GM18498 (cell line): ENCODE measurements around the gene TPP1.

ENCODE experiments used
- ATAC-seq: cut with Tn5 transposase; IDR thresholded peaks from one replicate; pipeline ENCODE4 v1.9.1; 2021; ENCODE audit warnings: mild to moderate bottlenecking, moderate library complexity; ENCODE audit not compliant: unreplicated experiment

Gene TPP1

GRCh38 chr11:6596239-6596877, 22.9 kb downstream of the TPP1 start:
- no peak for ATAC-seq

- no peak for ATAC-seq
Observed at GRCh38 chr11:6594142-6594768, 25.0 kb downstream of the TPP1 start.

GRCh38 chr11:6588018-6588417, 31.2 kb downstream of the TPP1 start:
- ATAC-seq, result no peak

GRCh38 chr11:6587360-6587953, 31.8 kb downstream of the TPP1 start:
- no peak for ATAC-seq

- no peak for ATAC-seq
Observed at GRCh38 chr11:6586434-6587359, 32.5 kb downstream of the TPP1 start.

GRCh38 chr11:6584528-6584927, 34.7 kb downstream of the TPP1 start:
- no peak for ATAC-seq

DNA sequence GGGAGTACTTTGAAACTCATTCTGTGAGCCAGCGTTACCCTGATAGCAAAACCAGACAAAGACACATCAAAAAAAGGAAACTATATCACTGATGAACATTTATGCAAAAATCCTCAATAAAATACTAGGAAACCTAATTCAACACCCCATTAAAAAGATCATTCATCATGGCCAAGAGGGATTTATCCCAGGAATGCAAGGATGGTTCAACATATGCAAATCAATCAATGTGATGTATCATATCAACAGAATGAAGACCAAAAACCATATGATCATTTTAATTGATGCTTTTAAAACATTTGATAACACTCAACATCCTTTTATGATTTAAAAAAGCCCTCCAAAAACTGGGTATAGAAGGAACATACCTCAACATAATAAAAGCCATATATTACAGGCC, 35.6 kb downstream of the TPP1 start:
- ATAC-seq, result no peak

- no peak for ATAC-seq
Observed at GRCh38 chr11:6579681-6580080, 39.5 kb downstream of the TPP1 start.

DNA sequence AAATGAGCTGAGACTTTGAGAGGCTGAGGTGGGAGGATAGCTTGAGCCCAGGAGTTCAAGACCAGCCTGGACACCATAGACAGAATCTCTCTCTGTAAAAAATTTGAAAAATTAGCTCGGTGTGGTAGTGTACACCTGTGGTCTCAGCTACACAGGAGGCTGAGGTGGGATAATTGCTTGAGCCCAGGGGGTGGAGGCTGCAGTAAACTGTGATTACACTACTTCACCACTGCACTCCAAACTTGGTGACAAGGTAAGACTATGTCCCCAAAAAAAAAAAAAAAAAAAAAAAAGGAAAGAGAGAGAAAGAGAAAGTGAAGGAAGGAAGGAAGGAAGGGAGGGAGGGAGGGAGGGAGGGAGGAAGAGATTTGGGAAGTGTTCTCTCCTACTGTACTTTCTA, 41.1 kb downstream of the TPP1 start:
- ATAC-seq, result no peak

DNA sequence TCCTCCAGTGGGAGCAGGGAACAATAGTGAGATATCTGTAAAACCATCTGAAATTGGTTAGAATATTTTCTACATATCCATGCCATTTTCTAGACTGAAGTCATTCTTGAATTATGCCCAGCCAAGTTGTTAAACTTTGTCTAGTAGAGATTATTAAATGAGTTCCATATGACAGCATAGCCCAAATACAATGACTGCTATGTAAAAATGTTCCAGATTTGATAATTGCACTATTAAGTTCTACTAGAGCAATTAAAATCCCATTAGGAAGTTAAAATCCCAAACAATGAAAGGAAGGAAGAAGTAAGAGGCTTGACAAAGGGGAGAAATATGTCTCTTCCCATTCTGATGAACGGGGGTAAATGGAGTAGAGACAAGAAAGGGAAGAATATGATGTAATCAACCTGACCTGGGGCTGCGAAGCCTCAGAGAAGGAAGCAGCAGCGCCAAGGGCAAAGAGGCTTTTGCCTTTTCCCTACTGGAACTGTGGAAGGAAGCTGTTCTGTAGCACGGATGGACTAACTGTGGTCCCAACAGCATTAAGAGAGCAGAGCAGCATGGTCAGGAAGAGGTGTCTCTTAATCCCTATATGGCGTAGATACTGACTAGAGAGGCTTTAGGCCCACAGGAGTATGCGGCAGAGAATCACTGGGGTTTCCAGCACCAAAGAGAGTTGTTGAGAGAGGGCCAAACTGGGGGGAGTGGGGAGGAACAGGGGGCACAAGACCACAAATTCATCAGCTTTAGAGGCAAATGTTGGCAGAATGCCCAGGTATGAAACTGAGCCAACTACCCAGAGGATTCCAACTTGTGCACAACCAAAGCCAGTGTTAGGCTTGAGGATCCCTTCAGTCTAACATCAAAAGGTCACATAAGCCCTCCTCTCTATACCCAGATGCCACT, 42.5 kb downstream of the TPP1 start:
- ATAC-seq, result no peak

DNA sequence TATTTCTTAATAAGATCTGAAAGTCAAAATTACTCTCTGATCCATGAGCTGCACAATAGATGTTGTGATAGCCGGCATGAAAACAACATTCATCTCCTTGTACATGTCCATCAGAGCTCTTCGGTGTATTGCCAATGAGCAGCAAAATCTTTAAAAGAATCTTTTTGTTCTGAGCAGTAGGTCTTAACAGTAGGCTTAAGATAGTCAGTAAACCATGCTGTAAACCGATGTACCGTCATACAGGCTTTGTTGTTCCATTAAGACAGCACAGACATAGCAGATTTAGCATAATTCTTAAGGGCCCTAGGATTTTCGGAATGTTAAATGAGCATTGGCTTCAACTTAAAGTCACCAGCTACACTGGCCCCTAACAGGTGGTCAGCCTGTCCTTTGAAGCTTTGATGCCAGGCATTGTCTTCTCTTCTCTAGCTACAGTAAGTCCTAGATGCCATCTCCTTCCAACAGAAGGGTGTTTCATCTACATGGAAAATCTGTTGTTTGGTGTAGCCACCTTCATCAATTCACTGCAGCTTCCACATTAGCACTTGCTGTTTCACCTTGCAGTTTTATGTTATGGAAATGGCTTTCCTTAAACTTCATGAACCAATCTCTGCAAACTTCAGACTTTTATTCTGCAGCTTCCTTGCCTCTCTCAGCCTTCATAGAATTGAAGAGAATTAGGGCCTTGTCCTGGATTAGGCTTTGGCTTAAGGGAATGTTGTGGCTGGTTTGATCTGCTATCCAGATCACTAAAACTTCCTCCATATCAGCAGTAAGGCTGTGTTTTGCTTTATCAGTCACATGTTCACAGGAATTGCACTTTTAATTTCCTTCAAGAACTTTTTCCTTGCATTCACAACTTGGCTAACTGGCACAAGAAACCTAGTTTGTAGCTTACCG, 44.2 kb downstream of the TPP1 start:
- ATAC-seq, result no peak

DNA sequence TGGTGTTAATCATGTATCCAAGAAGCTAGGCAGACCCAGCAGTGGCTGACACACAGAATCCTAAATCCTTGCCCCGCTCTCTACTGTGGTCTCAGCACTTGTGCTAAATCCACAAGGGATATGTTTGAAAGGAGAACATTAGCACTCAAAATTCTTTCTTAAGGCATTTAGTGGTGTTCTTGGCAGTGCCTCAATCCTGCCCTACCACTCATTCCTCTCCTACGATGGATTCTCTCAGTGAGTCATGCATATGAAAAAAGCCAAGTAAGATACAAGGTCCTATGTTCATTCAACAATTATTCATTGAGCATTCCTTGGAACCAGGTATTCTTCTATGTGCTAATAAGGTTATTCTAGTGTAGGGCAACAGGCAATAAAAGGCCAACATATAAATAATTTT, 47.0 kb downstream of the TPP1 start:
- no peak for ATAC-seq

DNA sequence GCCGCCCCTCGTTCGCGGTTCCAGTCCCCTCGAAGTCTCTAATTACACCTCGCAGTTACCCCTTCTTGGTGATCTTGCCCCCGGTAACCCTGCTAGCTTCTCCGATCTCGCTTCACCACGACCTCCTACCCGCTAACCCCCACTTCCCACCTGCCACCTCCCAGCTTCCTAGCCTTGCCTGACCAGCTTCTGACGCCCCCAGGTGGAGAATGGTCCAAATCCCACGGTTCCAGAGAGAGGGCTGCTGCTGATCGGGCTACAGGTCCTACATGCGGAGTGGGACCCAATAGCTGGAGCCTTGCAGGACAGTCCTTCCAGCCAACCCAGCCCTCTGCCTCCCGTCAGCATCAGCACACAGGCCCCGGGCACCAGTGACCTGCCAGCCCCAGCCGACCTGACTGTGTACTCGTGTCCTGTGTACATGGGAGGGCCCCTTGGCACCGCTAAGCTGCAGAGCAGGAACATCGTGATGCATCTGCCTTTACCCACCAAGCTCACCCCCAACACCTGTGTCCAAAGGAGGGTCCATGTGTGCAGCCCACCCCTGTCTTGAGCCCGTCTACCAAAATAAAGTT, 47.7 kb downstream of the TPP1 start:
- no peak for ATAC-seq

GRCh38 chr11:6570691-6571427, 48.4 kb downstream of the TPP1 start:
- ATAC-seq, result no peak

- no peak for ATAC-seq
Observed at GRCh38 chr11:6569706-6570105, 49.5 kb downstream of the TPP1 start.

- ATAC-seq, result no peak
Observed at GRCh38 chr11:6568191-6568918, 50.9 kb downstream of the TPP1 start.

GRCh38 chr11:6567371-6567745, 51.9 kb downstream of the TPP1 start:
- no peak for ATAC-seq
